Measurements from ENCODE around the gene PILRA. TPM values are rescaled to one million over a fixed set of nuclear protein-coding genes. Genes with fewer than 3 reads are reported as not detected.

Gene PILRA
- total and polyA plus RNA-seq, 4 donors = 1.5 to 3.5 (median 3.1) TPM

- H3K9me3 ChIP-seq (ENCODE audit: control insufficient read depth in 4 of 4, low read length in 3 of 4) = no peaks in the 10 kb centered on the region
These were observed 23.5 kb upstream of the PILRA start for GRCh38 chr7:100349757-100350156.

GRCh38 chr7:100351657-100352058, 21.6 kb upstream of the PILRA start:
- WGBS = 92% methylated on average over 6 of the region's 6 CpGs
- no peak for DNase-seq (ENCODE audit: low spot score)
- TF ChIP-seq EGR1 (IDR thresholded peaks at IDR 0.05; ENCODE audit: low read depth in 2 of 2) (no peak), YY1 (IDR thresholded peaks at IDR 0.05) (no peak), NR2F2 (IDR thresholded peaks at IDR 0.05) (no peak), FOXA2 (IDR thresholded peaks at IDR 0.05) (no peak), ZBTB33 (IDR thresholded peaks at IDR 0.05) (no peak), GABPA (IDR thresholded peaks at IDR 0.05 in 1 of 2, conservative IDR thresholded peaks at IDR 0.05 in 1 of 2) (no peak), SP1 (IDR thresholded peaks at IDR 0.05) (no peak), FOXA1 (IDR thresholded peaks at IDR 0.05) (no peak), RAD21 (IDR thresholded peaks at IDR 0.05) (no peak), JUND (IDR thresholded peaks at IDR 0.05) (no peak), REST (IDR thresholded peaks at IDR 0.05) (no peak), RXRA (IDR thresholded peaks at IDR 0.05) (no peak)

More at GRCh38 chr7:100349757-100350156, 23.5 kb upstream of the PILRA start:
- Histone ChIP-seq H3K4me1 (ENCODE audit: control insufficient read depth in 4 of 4, insufficient read depth in 4 of 4, low read length in 3 of 4) (peaks cover 0 to 1% (median 0%) of the 10 kb centered on the region in 4 donors), H3K27ac (ENCODE audit: low read depth in 1 of 2, low read length in 2 of 2) (no peak overlapping the region), H3K9ac (ENCODE audit: low read depth in 1 of 2, low read length in 2 of 2) (no peak overlapping the region), H3K36me3 (ENCODE audit: control insufficient read depth in 4 of 4, insufficient read depth in 3 of 4, low read depth in 1 of 4, low read length in 3 of 4) (peaks cover 29 to 63% (median 45%) of the 10 kb centered on the region in 4 donors), H3K4me3 (ENCODE audit: low read depth in 1 of 3, low read length in 3 of 3) (no peak overlapping the region), H3K27me3 (ENCODE audit: control insufficient read depth in 4 of 4, insufficient read depth in 4 of 4, low read length in 3 of 4) (no peaks in the 10 kb centered on the region)
- no peak for TF ChIP-seq EGR1 (IDR thresholded peaks at IDR 0.05; ENCODE audit: low read depth in 2 of 2)
- TF ChIP-seq ATF3 (IDR thresholded peaks at IDR 0.05) = no peak
- no peak for TF ChIP-seq REST (IDR thresholded peaks at IDR 0.05)
- no peak for TF ChIP-seq FOXA1 (IDR thresholded peaks at IDR 0.05)
- no peak for TF ChIP-seq HNF4A (conservative IDR thresholded peaks at IDR 0.05)
- TF ChIP-seq MAX (IDR thresholded peaks at IDR 0.05) = no peak
- TF ChIP-seq NR2F2 (IDR thresholded peaks at IDR 0.05) = no peak
- no peak for TF ChIP-seq GABPA (IDR thresholded peaks at IDR 0.05 in 1 of 2, conservative IDR thresholded peaks at IDR 0.05 in 1 of 2)
- TF ChIP-seq RXRA (IDR thresholded peaks at IDR 0.05) = no peak
- no peak for TF ChIP-seq YY1 (IDR thresholded peaks at IDR 0.05)
- no peak for DNase-seq (ENCODE audit: low spot score)
- WGBS = 96% methylated on average over 6 of the region's 6 CpGs

More at GRCh38 chr7:100351657-100352058, 21.6 kb upstream of the PILRA start:
- H3K27ac ChIP-seq (ENCODE audit: low read depth in 1 of 2, low read length in 2 of 2) = no peak overlapping the region
- H3K9me3 ChIP-seq (ENCODE audit: control insufficient read depth in 4 of 4, low read length in 3 of 4) = no peaks in the 10 kb centered on the region
- no peak overlapping the region for H3K4me3 ChIP-seq (ENCODE audit: low read depth in 1 of 3, low read length in 3 of 3)
- no peaks in the 10 kb centered on the region for H3K27me3 ChIP-seq (ENCODE audit: control insufficient read depth in 4 of 4, insufficient read depth in 4 of 4, low read length in 3 of 4)
- no peaks in the 10 kb centered on the region for H3K4me1 ChIP-seq (ENCODE audit: control insufficient read depth in 4 of 4, insufficient read depth in 4 of 4, low read length in 3 of 4)
- no peak overlapping the region for H3K9ac ChIP-seq (ENCODE audit: low read depth in 1 of 2, low read length in 2 of 2)
- peaks cover 38 to 73% (median 54%) of the 10 kb centered on the region in 4 donors for H3K36me3 ChIP-seq (ENCODE audit: control insufficient read depth in 4 of 4, insufficient read depth in 3 of 4, low read depth in 1 of 4, low read length in 3 of 4)
